H1 (cell line): ENCODE data around the gene LY9. TPM values are rescaled to one million over a fixed set of nuclear protein-coding genes. Genes with fewer than 3 reads are reported as not detected.

ENCODE experiments used
- CTCF ChIA-PET: fragments of 300-600 bp; sonication (Branson Sonifier 250); formaldehyde crosslinking; loops from one replicate; lab custom pipeline; 2021; ENCODE audit not compliant: partially characterized antibody; lab: Charles Lee
- POLR2A ChIA-PET: fragments of 300-600 bp; sonication (Branson Sonifier 250); formaldehyde crosslinking; loops from one replicate; lab custom pipeline; 2021; ENCODE audit warnings: inconsistent platforms; ENCODE audit not compliant: partially characterized antibody; lab: Charles Lee
- DNase-seq, 2 experiments: peaks; one replicate each; pipeline versions ENCODE4 v3.0.0 to v3.0.0-alpha.2; 2010 to 2022; ENCODE audit warnings: low spot score in 2 of 2, low read depth in 1 of 2, mixed read lengths in 1 of 2
- FAIRE-seq: peaks from 2 replicates; lab custom pipeline; 2011; peaks lifted over from hg19 to GRCh38; lab: Jason Lieb, UNC
- H2AFZ ChIP-seq: 2 replicates; pipeline ENCODE4 v1.8.1; 2012; ENCODE audit warnings: low read length, inconsistent platforms
- H2AK5ac ChIP-seq: 2 replicates; pipeline ENCODE4 v1.6.1; 2013; ENCODE audit warnings: low read depth, low read length
- H2BK120ac ChIP-seq: replicated peaks from 2 replicates; pipeline ENCODE3; 2013; ENCODE audit warnings: low read depth, low read length, inconsistent platforms
- H2BK12ac ChIP-seq: 2 replicates; pipeline ENCODE4 v1.6.1; 2013; ENCODE audit warnings: low read depth, low read length
- H2BK15ac ChIP-seq: 2 replicates; pipeline ENCODE4 v1.6.1; 2013; ENCODE audit warnings: low read length
- H2BK20ac ChIP-seq: 2 replicates; pipeline ENCODE4 v1.6.1; 2013; ENCODE audit warnings: low read length
- H2BK5ac ChIP-seq: 2 replicates; pipeline ENCODE4 v1.6.1; 2013; ENCODE audit warnings: low read depth, low read length
- H3K14ac ChIP-seq: 2 replicates; pipeline ENCODE4 v1.6.1; 2013; ENCODE audit warnings: inconsistent platforms; ENCODE audit not compliant: insufficient read length
- H3K18ac ChIP-seq: 2 replicates; pipeline ENCODE4 v1.6.1; 2013; ENCODE audit warnings: low read length; ENCODE audit errors: extremely low read depth
- H3K23ac ChIP-seq: 2 replicates; pipeline ENCODE4 v1.6.1; 2013; ENCODE audit warnings: inconsistent platforms; ENCODE audit not compliant: insufficient read length
- H3K23me2 ChIP-seq: 2 replicates; pipeline ENCODE4 v1.6.1; 2013; ENCODE audit warnings: low read depth, low read length
- H3K27ac ChIP-seq: 2 replicates; pipeline ENCODE4 v1.6.1; 2011; ENCODE audit warnings: low read depth, low read length, inconsistent platforms
- H3K27me3 ChIP-seq, 4 experiments: replicated peaks in 1 of 4; 1 replicate in 1 of 4; 2 replicates in 3 of 4; pipeline versions ENCODE4 v1.6.1 to v1.8.1; 2011 to 2013; ENCODE audit warnings: low read length in 3 of 4, mild to moderate bottlenecking in 3 of 4, inconsistent platforms in 2 of 4, mixed read lengths in 2 of 4, moderate library complexity in 1 of 4; ENCODE audit not compliant: control insufficient read depth in 3 of 4, insufficient read depth in 3 of 4; ENCODE audit errors: extremely low read depth in 1 of 4
- H3K36me3 ChIP-seq, 4 experiments: 2 replicates each; pipeline versions ENCODE4 v1.6.1 to v1.8.1; 2011 to 2013; ENCODE audit warnings: mild to moderate bottlenecking in 4 of 4, low read length in 3 of 4, moderate library complexity in 2 of 4, control low read depth in 1 of 4, inconsistent platforms in 1 of 4; ENCODE audit not compliant: insufficient read depth in 4 of 4, control insufficient read depth in 2 of 4
- H3K4ac ChIP-seq: replicated peaks from 2 replicates; pipeline ENCODE3; 2013; ENCODE audit warnings: low read length, low read depth, mixed read lengths, inconsistent platforms; ENCODE audit not compliant: insufficient read length
- H3K4me1 ChIP-seq, 4 experiments: replicated peaks in 1 of 4; 1 replicate in 1 of 4; 2 replicates in 3 of 4; pipeline versions ENCODE4 v1.6.1 to v1.8.1; 2011 to 2013; ENCODE audit warnings: low read length in 3 of 4, inconsistent platforms in 2 of 4, mixed read lengths in 1 of 4; ENCODE audit not compliant: insufficient read depth in 4 of 4, control insufficient read depth in 3 of 4
- H3K4me2 ChIP-seq, 2 experiments: 2 replicates each; pipeline versions ENCODE4 v1.6.1 to v1.8.1; 2011 to 2013; ENCODE audit warnings: low read depth in 2 of 2, low read length in 2 of 2, control low read depth in 1 of 2, inconsistent platforms in 1 of 2, mild to moderate bottlenecking in 1 of 2; ENCODE audit not compliant: insufficient read depth in 1 of 2
- H3K4me3 ChIP-seq, 4 experiments: fragments of 200-600, 300-600 bp in 1 of 4; sonication (generic), shearing (Covaris generic), sonication (Bioruptor Twin) in 1 of 4; 2 replicates each; pipeline versions ENCODE4 v1.5.1 to v1.8.1; 2011 to 2016; ENCODE audit warnings: low read length in 4 of 4, low read depth in 3 of 4, control low read depth in 2 of 4, inconsistent platforms in 2 of 4, mild to moderate bottlenecking in 2 of 4, mixed read lengths in 1 of 4, moderate library complexity in 1 of 4; ENCODE audit not compliant: insufficient read depth in 2 of 4; ENCODE audit errors: extremely low read depth in 1 of 4
- H3K56ac ChIP-seq: replicated peaks from 2 replicates; pipeline ENCODE3; 2013; ENCODE audit warnings: low read depth, mild to moderate bottlenecking, mixed read lengths, low read length, inconsistent platforms; ENCODE audit not compliant: insufficient read length
- H3K79me1 ChIP-seq: 2 replicates; pipeline ENCODE4 v1.6.1; 2013; ENCODE audit warnings: low read depth, low read length, control low read depth
- H3K79me2 ChIP-seq, 2 experiments: 2 replicates each; pipeline versions ENCODE4 v1.6.1 to v1.8.1; 2012 to 2013; ENCODE audit warnings: low read length in 2 of 2, mild to moderate bottlenecking in 2 of 2, inconsistent platforms in 1 of 2; ENCODE audit not compliant: insufficient read depth in 2 of 2, control insufficient read depth in 1 of 2
- H3K9ac ChIP-seq, 4 experiments: replicated peaks in 1 of 4; 1 replicate in 1 of 4; 2 replicates in 3 of 4; pipeline versions ENCODE4 v1.6.1 to v1.8.1; 2011 to 2013; ENCODE audit warnings: low read depth in 3 of 4, low read length in 3 of 4, control low read depth in 2 of 4, mild to moderate bottlenecking in 2 of 4, moderate library complexity in 2 of 4, inconsistent platforms in 1 of 4; ENCODE audit errors: extremely low read depth in 1 of 4
- H3K9me3 ChIP-seq, 2 experiments: 2 replicates each; pipeline versions ENCODE4 v1.6.1 to v1.8.1; 2012 to 2013; ENCODE audit warnings: mild to moderate bottlenecking in 2 of 2, moderate library complexity in 2 of 2, control low read depth in 1 of 2, inconsistent platforms in 1 of 2, low read depth in 1 of 2, low read length in 1 of 2, mixed read lengths in 1 of 2; ENCODE audit not compliant: insufficient read depth in 2 of 2
- H4K20me1 ChIP-seq, 2 experiments: replicated peaks in 1 of 2; 2 replicates each; pipeline versions ENCODE3 to v1.8.1; 2011 to 2013; ENCODE audit warnings: inconsistent platforms in 2 of 2, low read length in 2 of 2, mild to moderate bottlenecking in 1 of 2; ENCODE audit not compliant: insufficient read depth in 2 of 2, control insufficient read depth in 1 of 2
- H4K5ac ChIP-seq: 2 replicates; pipeline ENCODE4 v1.6.1; 2013; ENCODE audit warnings: low read length, low read depth, mixed read lengths, inconsistent platforms; ENCODE audit not compliant: insufficient read length
- H4K8ac ChIP-seq: 2 replicates; pipeline ENCODE4 v1.8.0; 2013; ENCODE audit warnings: mild to moderate bottlenecking, moderate library complexity, low read length, inconsistent platforms; ENCODE audit not compliant: insufficient read depth; ENCODE audit errors: extremely low read depth
- H4K91ac ChIP-seq: replicated peaks from 2 replicates; pipeline ENCODE3; 2013; ENCODE audit warnings: low read length, mixed read lengths, inconsistent platforms; ENCODE audit not compliant: insufficient read length
- CHD2 ChIP-seq: IDR thresholded peaks from 2 replicates; pipeline ENCODE4 v1.6.1; 2012; ENCODE audit warnings: low read length, improper control_type of control experiment
- CTCF ChIP-seq, 3 experiments: IDR thresholded peaks; 1 replicate in 2 of 3; 2 replicates in 1 of 3; pipeline versions ENCODE4 v1.5.1 to v1.6.1; 2011; ENCODE audit warnings: low read length in 3 of 3, mild to moderate bottlenecking in 3 of 3, inconsistent platforms in 2 of 3, low read depth in 1 of 3, moderate library complexity in 1 of 3; ENCODE audit not compliant: insufficient read depth in 1 of 3; ENCODE audit errors: control extremely low read depth in 1 of 3
- EGR1 ChIP-seq: IDR thresholded peaks from 2 replicates; pipeline ENCODE4 v1.6.1; 2011; ENCODE audit warnings: low read depth, low read length, borderline replicate concordance
- EZH2 ChIP-seq: fragments of 200-600 bp; sonication (generic); IDR thresholded peaks from 2 replicates; pipeline ENCODE4 v1.7.1; 2012; ENCODE audit warnings: low read depth, mild to moderate bottlenecking, moderate library complexity, low read length, inconsistent platforms; ENCODE audit not compliant: severe bottlenecking
- GABPA ChIP-seq: IDR thresholded peaks from 2 replicates; pipeline ENCODE4 v1.6.1; 2011; ENCODE audit warnings: mild to moderate bottlenecking, low read length, moderate library complexity, borderline replicate concordance; ENCODE audit not compliant: insufficient read depth
- GTF2F1 ChIP-seq: IDR thresholded peaks from 2 replicates; pipeline ENCODE4 v1.6.1; 2012; ENCODE audit warnings: low read depth, low read length, improper control_type of control experiment, borderline replicate concordance
- POLR2AphosphoS5 ChIP-seq: IDR thresholded peaks from 2 replicates; pipeline ENCODE4 v1.6.1; 2011; ENCODE audit warnings: low read depth, low read length
- RXRA ChIP-seq: IDR thresholded peaks from 2 replicates; pipeline ENCODE4 v1.6.1; 2011; ENCODE audit warnings: low read depth, mild to moderate bottlenecking, low read length, moderate library complexity; ENCODE audit not compliant: insufficient read depth
- SP1 ChIP-seq: IDR thresholded peaks from 2 replicates; pipeline ENCODE4 v1.6.1; 2011; ENCODE audit warnings: low read depth, low read length
- SUZ12 ChIP-seq: fragments of 200-600 bp; sonication (generic); IDR thresholded peaks from 2 replicates; pipeline ENCODE4 v1.6.1; 2012; ENCODE audit warnings: mild to moderate bottlenecking, inconsistent platforms, low read length, moderate library complexity, mixed read lengths
- TBP ChIP-seq: IDR thresholded peaks from 2 replicates; pipeline ENCODE4 v1.6.1; 2011; ENCODE audit warnings: low read depth, low read length, improper control_type of control experiment
- ZNF274 ChIP-seq: IDR thresholded peaks from 2 replicates; pipeline ENCODE4 v1.7.0; 2012; ENCODE audit warnings: low read length, borderline replicate concordance; ENCODE audit errors: extremely low read depth
- WGBS, 2 experiments: shearing (Covaris generic) in 1 of 2; methylation state at CpG; one replicate each; pipeline versions ENCODE4 v1.1.6 to v1.1.7; 2013 to 2015; ENCODE audit warnings: low lambda C conversion rate in 2 of 2, mixed read lengths in 2 of 2, inconsistent platforms in 1 of 2, low coverage in 1 of 2, missing lambda C conversion rate in 1 of 2; ENCODE audit not compliant: insufficient replicate concordance in 2 of 2, insufficient coverage in 1 of 2, insufficient read length in 1 of 2; ENCODE audit errors: extremely low coverage in 1 of 2, missing lambda C conversion rate in 1 of 2; 5-methylcytosine and 5-hydroxymethylcytosine counted together
- polyA plus RNA-seq, 7 experiments: library from polyadenylated mRNA; depleted of rRNA in 3 of 7; stranded (reverse) in 5 of 7; unstranded in 2 of 7; fragments of >200 nt in 5 of 7; fragments of 200-250 nt in 2 of 7; gene quantifications; 1 replicate in 5 of 7; 2 replicates in 1 of 7; 4 replicates in 1 of 7; pipeline versions ENCODE4 v1.2.1 to v1.2.3, GENCODE V29; 2011 to 2013; ENCODE audit warnings: missing spikeins in 2 of 7, mixed read lengths in 2 of 7
- total RNA-seq: library from RNA; stranded (reverse); fragmentation: NEBNext Ultra II Directional; extraction: Animal tissue kit (Norgen Biotek cat#: 25700); gene quantifications from 2 replicates; pipeline ENCODE4 v1.2.1, GENCODE V29; 2021

LY9 gene
- total and polyA plus RNA-seq, 2 of the 8 experiments (the other 6 are each of a cell fraction or from before 2014, with no cell fraction given), result not detected

- Histone ChIP-seq H2AFZ (no peak overlapping the region), H3K36me3 (no peaks in the 10 kb centered on the region), H3K79me1 (no peaks in the 10 kb centered on the region), H3K23ac (no peak overlapping the region), H2BK20ac (no peak overlapping the region), H4K20me1 (no peaks in the 10 kb centered on the region), H3K9ac (no peak overlapping the region), H4K5ac (no peak overlapping the region), H3K27me3 (no peaks in the 10 kb centered on the region), H4K91ac (no peak overlapping the region), H3K79me2 (no peaks in the 10 kb centered on the region), H2BK5ac (no peak overlapping the region), H3K4me3 (no peak overlapping the region), H3K56ac (no peak overlapping the region), H3K27ac (no peak overlapping the region), H3K23me2 (no peaks in the 10 kb centered on the region), H2BK15ac (no peak overlapping the region), H2BK120ac (no peak overlapping the region), H3K18ac (no peak overlapping the region), H3K4me1 (peaks cover 0 to 3% (median under 1%) of the 10 kb centered on the region in 4 experiments; a peak in 2 of 7 replicates), H2AK5ac (no peak overlapping the region), H3K4ac (no peak overlapping the region), H3K14ac (no peak overlapping the region), H3K9me3 (no peaks in the 10 kb centered on the region), H4K8ac (no peak overlapping the region), H3K4me2 (no peak overlapping the region), H2BK12ac (no peak overlapping the region)
- POLR2A ChIA-PET, result no interaction called here
- CTCF ChIA-PET, result interaction anchor here (0.6 to 5.0 kb wide), 8 partner anchors 11 to 131 kb away, joined by 3 to 24 read pairs (median 4); no protein-coding TSS in a partner anchor
- DNase-seq (no peak), FAIRE-seq (no peak)
- WGBS, 2 experiments, result 92% methylated on average over 3 of the region's 3 CpGs; no CpG with 5 or more reads in 1 of the 2 experiments
- no peak for TF ChIP-seq EGR1
- TF ChIP-seq ZNF274, result no peak
- TF ChIP-seq SP1, result no peak
- no peak for TF ChIP-seq RXRA
- no peak for TF ChIP-seq TBP
- no peak for TF ChIP-seq GABPA
- TF ChIP-seq GTF2F1, result no peak
- no peak for TF ChIP-seq CHD2
- TF ChIP-seq CTCF (IDR thresholded peaks at IDR 0.05; ENCODE audit: control extremely low read depth in 1 of 3, insufficient read depth in 1 of 3, low read depth in 1 of 3, low read length in 3 of 3), result no peak
- TF ChIP-seq SUZ12, result no peak
- TF ChIP-seq POLR2AphosphoS5, result no peak
- TF ChIP-seq EZH2, result no peak
These were observed 27.3 kb downstream of the LY9 start for GRCh38 chr1:160823296-160823695.
